ENCODE measurements around the gene MAD2L1BP. TPM values are rescaled to one million over a fixed set of nuclear protein-coding genes. Genes with fewer than 3 reads are reported as not detected.

MAD2L1BP gene
- total and polyA plus RNA-seq, 2 of the 13 experiments (the other 11 are each of a cell fraction or from before 2014, with no cell fraction given), result 54.2 to 55.5 TPM

DNA sequence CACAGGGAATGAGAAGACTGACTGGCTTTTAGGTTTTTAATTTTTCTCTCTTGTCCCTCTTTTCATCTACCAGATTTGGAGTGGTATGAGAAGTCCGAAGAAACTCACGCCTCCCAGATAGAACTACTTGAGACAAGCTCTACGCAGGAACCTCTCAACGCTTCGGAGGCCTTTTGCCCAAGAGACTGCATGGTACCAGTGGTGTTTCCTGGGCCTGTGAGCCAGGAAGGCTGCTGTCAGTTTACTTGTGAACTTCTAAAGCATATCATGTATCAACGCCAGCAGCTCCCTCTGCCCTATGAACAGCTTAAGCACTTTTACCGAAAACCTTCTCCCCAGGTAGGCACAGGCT lies 644 bp downstream of the MAD2L1BP start (continued):
- 0 out of 2 replicates have a peak, but pooled peaks have one; percentile 28 for TF ChIP-seq ZNF432 (CRISPR knock-in tag; IDR thresholded peaks at IDR 0.05; ENCODE audit: borderline replicate concordance)
- TF ChIP-seq ZNF629 (CRISPR knock-in tag; conservative IDR thresholded peaks at IDR 0.05), result no peak
- no peak for TF ChIP-seq ZNF746 (CRISPR knock-in tag; IDR thresholded peaks at IDR 0.05)

DNA sequence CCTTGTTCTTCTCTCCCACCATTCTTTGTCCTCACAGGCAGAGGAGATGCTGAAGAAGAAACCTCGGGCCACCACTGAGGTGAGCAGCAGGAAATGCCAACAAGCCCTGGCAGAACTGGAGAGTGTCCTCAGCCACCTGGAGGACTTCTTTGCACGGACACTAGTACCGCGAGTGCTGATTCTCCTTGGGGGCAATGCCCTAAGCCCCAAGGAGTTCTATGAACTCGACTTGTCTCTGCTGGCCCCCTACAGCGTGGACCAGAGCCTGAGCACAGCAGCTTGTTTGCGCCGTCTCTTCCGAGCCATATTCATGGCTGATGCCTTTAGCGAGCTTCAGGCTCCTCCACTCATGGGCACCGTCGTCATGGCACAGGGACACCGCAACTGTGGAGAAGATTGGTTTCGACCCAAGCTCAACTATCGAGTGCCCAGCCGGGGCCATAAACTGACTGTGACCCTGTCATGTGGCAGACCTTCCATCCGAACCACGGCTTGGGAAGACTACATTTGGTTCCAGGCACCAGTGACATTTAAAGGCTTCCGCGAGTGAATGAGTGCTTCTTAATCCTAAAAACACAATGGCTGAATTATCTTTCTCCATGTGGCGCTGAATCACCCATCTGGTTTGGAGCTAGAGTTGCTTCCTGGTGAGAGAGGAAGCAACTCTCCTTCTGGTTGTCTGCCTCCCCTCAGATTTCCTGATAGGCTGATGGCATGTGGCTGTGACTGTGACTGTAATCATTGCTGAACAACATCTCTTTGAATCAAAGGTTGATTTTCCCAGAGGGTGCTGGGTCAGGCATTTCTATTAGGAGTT lies 4.6 kb downstream of the MAD2L1BP start:
- Histone ChIP-seq H3K27me3 (ENCODE audit: control insufficient read depth in 1 of 2, insufficient read depth in 2 of 2, low read length in 2 of 2) (no peaks in the 10 kb centered on the region; a peak in 1 of 5 replicates), H3K79me2 (ENCODE audit: insufficient read depth, low read length) (peaks cover 30% of the 10 kb centered on the region), H3K27ac (ENCODE audit: extremely low read length, insufficient read depth, low read length) (no peak overlapping the region), H3K9me3 (ENCODE audit: low read length) (no peaks in the 10 kb centered on the region), H3K4me3 (replicated peaks in 1 of 3; ENCODE audit: insufficient read depth in 1 of 3, low read depth in 2 of 3, low read length in 3 of 3) (no peak overlapping the region), H3K36me3 (replicated peaks in 1 of 2; ENCODE audit: control insufficient read depth in 1 of 2, insufficient read depth in 2 of 2, low read length in 2 of 2) (peaks cover 14 to 34% of the 10 kb centered on the region in 2 experiments; a peak in 4 of 5 replicates), H4K20me1 (ENCODE audit: insufficient read depth, low read length) (no peaks in the 10 kb centered on the region), H3K4me2 (ENCODE audit: low read depth, low read length) (no peak overlapping the region), H3K9ac (ENCODE audit: insufficient read depth, low read depth, low read length) (no peak overlapping the region), H2AFZ (ENCODE audit: low read length) (no peak overlapping the region), H3K4me1 (ENCODE audit: insufficient read depth, low read length) (peaks cover 35% of the 10 kb centered on the region)
- intact Hi-C loops (cut with micrococcal nuclease; ENCODE audit: unreplicated experiment), result no loop called here
- in situ Hi-C loops (cut with HindIII; ENCODE audit: extremely low pct_ligation_motif_present, low pct_unique_long_range_greater_than_20kb), result no loop called here
- no TSS peak for BruUV-seq (replicated peaks)
- no peak for ATAC-seq
- FAIRE-seq, result no peak
- WGBS (ENCODE audit: low lambda C conversion rate), result 97% methylated on average over 21 of the region's 21 CpGs
- POLR2A ChIA-PET, result interaction anchor here (2.6 kb wide), 1 partner anchor 11 kb away, joined by 14 read pairs; the partner anchor contains the start of gene GTPBP2
- CTCF ChIA-PET (ENCODE audit: low intra/inter-chr PET ratio, low total read pairs), result no interaction called here
- DNase-seq (ENCODE audit: low spot score), result no peak
- TF ChIP-seq KDM2A (CRISPR knock-in tag; IDR thresholded peaks at IDR 0.05; ENCODE audit: borderline replicate concordance, low read depth) (no peak), POLR2AphosphoS5 (IDR thresholded peaks at IDR 0.05; ENCODE audit: low read depth, low read length) (0 out of 2 replicates have a peak, but pooled peaks have one; percentile 28), ZNF549 (CRISPR knock-in tag; IDR thresholded peaks at IDR 0.05) (no peak), SNRNP70 (IDR thresholded peaks at IDR 0.05; ENCODE audit: low read depth, low read length) (no peak), ZC3H13 (CRISPR knock-in tag; IDR thresholded peaks at IDR 0.05) (peak; percentile 28; the same call in 1 of the 2 replicates), AGO2 (optimal IDR thresholded peaks at IDR 0.05; ENCODE audit: low read depth, low read length) (peak; percentile 41), GTF2F1 (IDR thresholded peaks at IDR 0.05; ENCODE audit: low read length) (no peak), CENPT (CRISPR knock-in tag; IDR thresholded peaks at IDR 0.05; ENCODE audit: low read depth) (no peak), NFKBIZ (CRISPR knock-in tag; IDR thresholded peaks at IDR 0.05) (no peak), MTF1 (CRISPR knock-in tag; IDR thresholded peaks at IDR 0.05) (no peak), SALL2 (CRISPR knock-in tag; IDR thresholded peaks at IDR 0.05) (no peak), PHF21A (CRISPR knock-in tag; IDR thresholded peaks at IDR 0.05) (no peak), ZNF577 (CRISPR knock-in tag; IDR thresholded peaks at IDR 0.05; ENCODE audit: borderline replicate concordance, low read depth) (no peak), ZNF333 (CRISPR knock-in tag; IDR thresholded peaks at IDR 0.05; ENCODE audit: borderline replicate concordance) (no peak)
